Stimulated activated naive CD8-positive, alpha-beta T cell treated with anti-CD3 and anti-CD28 coated beads, Interleukin-15, amount 100 ng/mL, for 72 hours (primary cell): ENCODE measurements around the gene TOP2A.

Experiments used
- ATAC-seq: fragments of 150-1000 bp; cut with Tn5 transposase; 2 replicates; pipeline ENCODE4 v1.10.0; 2021; ENCODE audit warnings: mild to moderate bottlenecking, moderate library complexity
- DNase-seq, 2 donors: peaks; one replicate each; pipeline ENCODE4 v3.0.0; 2021 to 2022
- H3K27ac Mint-ChIP-seq, 2 donors: one replicate each; pipeline ENCODE4 v1.8.0; 2022; ENCODE audit warnings: mild to moderate bottlenecking in 2 of 2, mixed read lengths in 2 of 2, moderate library complexity in 2 of 2
- H3K27me3 Mint-ChIP-seq: one replicate; pipeline ENCODE4 v1.8.0; 2022; ENCODE audit warnings: mixed read lengths
- H3K4me1 Mint-ChIP-seq: one replicate; pipeline ENCODE4 v1.8.0; 2022; ENCODE audit warnings: mild to moderate bottlenecking, mixed read lengths
- H3K4me3 Mint-ChIP-seq, 2 donors: one replicate each; pipeline ENCODE4 v1.8.0; 2022; ENCODE audit warnings: mild to moderate bottlenecking in 2 of 2, mixed read lengths in 2 of 2, moderate library complexity in 1 of 2
- H3K9me3 Mint-ChIP-seq, 2 donors: one replicate each; pipeline ENCODE4 v1.8.0; 2022; ENCODE audit warnings: mixed read lengths in 2 of 2

The TOP2A gene

DNA sequence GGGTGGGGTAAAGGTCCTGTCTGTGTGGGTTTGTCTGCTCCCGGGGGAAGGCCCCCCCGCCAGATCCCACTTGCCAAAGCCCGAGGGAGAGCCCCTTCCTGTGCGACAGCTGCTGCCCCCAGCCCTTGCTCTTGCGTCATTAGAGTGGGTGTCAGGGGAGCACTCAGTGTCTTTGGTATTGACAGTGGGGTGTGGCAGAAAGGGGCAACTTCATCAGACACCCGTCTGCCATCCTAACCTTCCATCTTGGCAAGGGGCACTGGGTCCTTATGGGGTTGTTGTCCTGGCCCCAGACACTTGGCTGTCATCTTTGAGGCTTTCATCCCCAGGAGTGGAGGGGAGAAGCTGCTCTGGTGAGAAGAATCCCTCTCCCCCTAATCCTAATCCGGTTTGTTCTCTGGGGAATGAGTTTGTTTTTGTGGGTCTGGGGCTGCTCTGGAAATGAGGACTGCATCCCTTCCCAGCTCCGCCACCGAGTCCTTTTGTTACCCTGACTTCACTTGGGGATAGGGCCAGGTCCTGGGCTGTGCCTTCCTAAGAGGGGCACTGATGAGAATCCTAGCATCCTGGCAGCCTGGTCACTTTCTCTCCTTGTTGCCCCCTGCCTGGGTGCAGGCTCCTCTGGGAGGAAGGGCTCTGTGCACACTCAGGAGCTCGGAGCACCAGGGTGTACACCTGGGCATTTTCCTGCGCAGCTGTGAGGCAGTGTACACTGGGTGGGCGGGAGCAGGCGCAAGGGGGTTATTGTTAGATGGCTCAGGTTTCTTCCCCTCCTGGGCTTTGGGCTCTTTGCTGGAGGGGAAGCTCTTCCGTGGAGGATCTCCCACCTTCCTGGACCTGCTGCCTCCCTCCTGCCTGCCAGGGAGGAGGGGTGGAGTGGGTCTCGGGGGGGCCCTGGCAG, 74.2 kb downstream of the TOP2A start:
- Mint-ChIP-seq H3K27ac (peak overlapping the region; percentile 75 to 93), H3K4me1 (peaks cover 91% of the 10 kb centered on the region), H3K27me3 (no peaks in the 10 kb centered on the region), H3K4me3 (peak overlapping the region; percentile 80 to 88), H3K9me3 (no peaks in the 10 kb centered on the region)
- DNase-seq, result no peak
- no peak for ATAC-seq

DNA sequence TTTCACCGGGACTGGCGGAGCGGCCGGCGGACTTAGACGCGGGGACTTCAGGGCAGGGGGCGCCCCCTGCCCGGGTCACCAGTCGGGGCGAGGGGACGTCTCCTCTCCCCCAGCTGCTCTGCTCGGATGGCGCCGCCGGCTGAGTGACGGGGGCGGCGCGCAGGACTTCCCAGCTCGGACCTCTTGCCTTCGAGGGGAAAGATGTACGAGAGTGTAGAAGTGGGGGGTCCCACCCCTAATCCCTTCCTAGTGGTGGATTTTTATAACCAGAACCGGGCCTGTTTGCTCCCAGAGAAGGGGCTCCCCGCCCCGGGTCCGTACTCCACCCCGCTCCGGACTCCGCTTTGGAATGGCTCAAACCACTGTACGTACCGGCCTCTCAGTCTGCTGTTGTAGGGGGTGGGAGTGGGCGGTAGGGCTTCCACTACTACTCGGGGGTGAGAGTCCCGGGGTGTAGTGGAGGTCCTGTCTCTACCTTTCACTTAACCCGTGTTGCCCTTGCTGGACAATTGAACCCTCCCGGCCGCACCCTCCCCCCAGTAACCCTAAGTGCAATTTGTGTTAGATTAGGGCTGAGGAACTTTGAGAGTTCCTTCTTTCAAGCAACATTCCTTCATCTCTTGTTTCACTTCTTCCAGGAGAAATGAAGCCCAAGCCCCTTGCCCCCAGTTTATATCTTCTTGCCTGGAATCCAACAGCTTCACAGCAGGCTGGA, 75.0 kb downstream of the TOP2A start:
- peak overlapping the region; percentile 80 to 88 for H3K4me3 Mint-ChIP-seq
- ATAC-seq, result no peak
- no peaks in the 10 kb centered on the region for H3K27me3 Mint-ChIP-seq
- peak overlapping the region; percentile 75 to 93 for H3K27ac Mint-ChIP-seq
- H3K4me1 Mint-ChIP-seq, result peaks cover 91% of the 10 kb centered on the region
- no peak for DNase-seq
- H3K9me3 Mint-ChIP-seq, result no peaks in the 10 kb centered on the region

DNA sequence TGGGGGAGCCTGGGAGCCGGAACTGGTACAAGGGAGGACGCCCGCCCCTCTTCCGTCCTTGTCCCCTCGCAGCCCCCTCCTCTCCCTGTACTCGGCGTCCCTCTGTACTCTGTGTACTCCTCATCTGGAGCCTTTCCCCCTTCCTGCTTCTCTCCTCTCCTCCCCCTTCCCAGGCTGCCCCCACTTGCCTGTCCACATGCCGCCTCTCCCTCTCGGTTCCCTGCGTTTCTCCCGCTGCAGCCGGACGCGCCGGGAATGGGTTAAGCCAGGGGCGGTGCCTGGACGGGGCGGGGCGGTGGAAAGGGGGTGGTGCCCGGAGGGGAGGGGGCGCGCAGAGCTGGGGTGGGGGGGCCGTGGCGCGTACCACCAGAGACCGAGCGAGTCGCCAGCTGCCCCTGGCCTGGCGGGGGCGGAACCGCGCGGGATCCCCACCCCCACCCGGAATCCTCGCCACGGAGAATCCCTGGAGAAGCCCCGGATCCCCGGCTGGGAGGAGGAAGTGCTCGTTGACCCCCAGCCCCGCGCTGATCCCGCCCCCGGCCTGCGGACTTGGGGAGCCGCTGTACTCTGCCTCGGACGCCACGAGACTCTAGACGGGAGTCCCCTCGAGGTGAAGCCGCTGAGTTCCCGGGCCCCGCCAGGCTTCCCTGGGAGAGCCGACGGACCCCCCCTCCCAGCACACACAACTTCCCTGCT, 75.7 kb downstream of the TOP2A start:
- Mint-ChIP-seq H3K4me1 (peaks cover 91% of the 10 kb centered on the region), H3K9me3 (no peaks in the 10 kb centered on the region), H3K27ac (peak overlapping the region; percentile 43 to 91), H3K27me3 (no peaks in the 10 kb centered on the region), H3K4me3 (peak overlapping the region; percentile 80 to 88)
- no peak for ATAC-seq
- DNase-seq, result no peak

DNA sequence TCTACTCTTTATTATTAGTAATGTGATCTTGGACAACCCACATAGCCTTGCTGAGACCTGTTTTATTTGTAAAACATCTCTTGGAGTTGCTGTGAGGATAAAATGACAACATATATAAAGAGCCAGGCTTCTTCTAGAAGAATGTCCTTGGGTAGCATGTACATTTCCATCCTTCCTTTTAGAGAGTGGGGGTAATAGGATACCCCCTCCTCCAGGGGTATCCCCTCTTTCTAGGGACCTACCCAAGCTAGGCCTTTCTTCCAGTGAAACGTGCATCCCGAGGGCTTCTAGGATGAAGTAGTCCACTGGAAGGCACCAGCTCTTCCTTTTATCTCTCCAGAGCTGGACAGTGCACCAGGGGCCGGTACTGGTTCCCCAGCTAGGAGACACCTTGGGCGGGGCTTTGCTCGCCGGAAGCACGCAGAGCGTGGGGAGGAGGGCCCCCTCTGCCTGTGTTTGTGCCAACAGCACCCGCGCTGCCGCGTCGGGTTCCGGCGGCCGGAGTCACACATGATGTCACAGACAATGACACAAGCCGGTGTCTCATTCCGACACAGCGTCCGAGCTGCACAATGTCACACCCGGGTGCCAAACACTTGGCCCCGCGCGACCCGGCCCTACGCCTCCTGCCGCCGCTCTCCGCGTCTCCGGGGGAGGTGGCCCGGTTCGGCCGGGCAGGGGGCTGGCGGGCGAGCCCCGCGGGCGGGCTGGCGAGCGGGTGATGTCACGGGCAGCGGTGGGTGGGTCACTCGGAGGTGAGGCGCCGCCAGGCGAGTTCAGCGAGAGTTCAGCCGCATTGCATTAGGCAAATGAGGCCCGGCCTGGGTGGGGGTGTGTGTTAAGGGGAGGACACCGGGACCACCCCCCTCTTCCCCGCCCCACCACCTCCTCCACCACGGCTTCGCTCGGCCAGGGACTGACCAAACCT, 76.6 kb downstream of the TOP2A start:
- Mint-ChIP-seq H3K9me3 (no peaks in the 10 kb centered on the region), H3K27me3 (no peaks in the 10 kb centered on the region), H3K4me3 (peak overlapping the region; percentile 70 to 86), H3K27ac (peak overlapping the region; percentile 17 to 68), H3K4me1 (peaks cover 88% of the 10 kb centered on the region)
- ATAC-seq (peak; percentile 92), DNase-seq (peak; percentile 80 to 91)

DNA sequence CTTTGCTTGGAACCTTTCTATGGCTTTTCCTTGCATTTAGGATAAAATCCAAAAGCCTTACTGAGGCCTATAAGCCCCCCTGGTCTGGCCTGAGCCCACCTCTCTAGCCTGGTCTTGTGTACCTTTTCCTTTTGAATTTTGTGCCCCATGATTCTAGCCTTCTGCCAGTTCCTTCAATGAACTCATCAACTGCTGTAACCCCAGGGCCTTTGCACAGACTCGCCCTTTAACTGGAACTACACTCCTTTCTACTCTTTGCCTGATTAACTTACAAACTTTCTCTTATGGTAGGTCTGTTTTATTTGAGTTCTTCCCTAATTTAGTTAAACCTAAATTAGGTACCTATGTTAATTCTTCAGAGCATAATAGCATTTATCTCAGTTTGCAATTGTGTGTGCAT, 77.4 kb downstream of the TOP2A start:
- H3K27ac Mint-ChIP-seq, result peak overlapping the region in 1 of 2 donors; percentile 15
- ATAC-seq (no peak), DNase-seq (no peak)
- H3K4me3 Mint-ChIP-seq, result peak overlapping the region in 1 of 2 donors; percentile 70
- peaks cover 81% of the 10 kb centered on the region for H3K4me1 Mint-ChIP-seq
- no peaks in the 10 kb centered on the region for H3K27me3 Mint-ChIP-seq
- H3K9me3 Mint-ChIP-seq, result no peaks in the 10 kb centered on the region

DNA sequence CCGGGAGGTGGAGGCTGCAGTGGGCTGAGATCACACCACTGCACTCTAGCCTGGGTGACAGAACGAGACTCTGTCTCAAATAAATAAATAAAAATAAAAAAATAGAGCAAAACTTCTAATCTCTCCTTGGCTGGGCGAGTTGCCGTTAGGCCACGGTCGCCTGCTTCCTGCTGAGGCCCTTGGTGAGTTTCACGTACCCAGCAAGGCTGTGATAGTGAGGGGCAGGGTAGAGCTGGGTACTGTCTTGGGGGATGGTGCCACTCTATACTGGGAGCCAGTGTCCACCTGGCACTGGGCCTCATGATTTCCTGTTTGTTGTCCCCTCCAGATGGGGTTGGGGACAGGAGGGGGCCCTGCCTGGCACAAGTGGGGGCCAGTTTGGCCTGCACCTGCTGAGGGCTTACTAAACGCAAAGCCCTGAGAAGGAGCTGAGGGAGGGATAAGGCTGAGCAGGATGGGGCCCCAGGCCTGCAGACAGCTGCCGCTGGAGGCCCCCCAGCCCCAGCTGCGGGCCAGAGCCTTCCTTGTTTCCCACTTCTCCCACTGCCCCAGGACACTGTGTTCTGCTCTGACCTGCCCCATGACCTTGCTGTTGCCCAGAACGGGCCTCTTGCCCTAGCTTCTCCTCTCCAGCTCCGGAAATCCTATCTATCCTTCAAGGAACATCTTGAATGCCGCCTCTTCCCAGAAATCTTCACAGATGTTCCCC, 78.6 kb downstream of the TOP2A start:
- Mint-ChIP-seq H3K27me3 (no peaks in the 10 kb centered on the region), H3K4me3 (no peak overlapping the region), H3K9me3 (no peaks in the 10 kb centered on the region), H3K4me1 (peaks cover 81% of the 10 kb centered on the region), H3K27ac (peak overlapping the region; percentile 67 to 69)
- ATAC-seq (no peak), DNase-seq (no peak)
